GM06990 (cell line): ENCODE results near the gene MYO18A.
A peak's percentile ranks its signal among the peaks of the same experiment; 100 is the strongest.

Source experiments
- DNase-seq: peaks from one replicate; pipeline ENCODE4 v3.0.0-alpha.2; 2011; ENCODE audit not compliant: insufficient read length; ENCODE audit errors: extremely low read depth
- H3K27me3 ChIP-seq: replicated peaks from 2 replicates; pipeline ENCODE4 v1.6.0; 2011; ENCODE audit warnings: low read length; ENCODE audit not compliant: control insufficient read depth, insufficient read depth
- H3K36me3 ChIP-seq: 2 replicates; pipeline ENCODE4 v1.5.1; 2011; ENCODE audit warnings: low read length; ENCODE audit not compliant: control insufficient read depth, insufficient read depth
- H3K4me3 ChIP-seq: replicated peaks from 2 replicates; pipeline ENCODE4 v1.5.1; 2011; ENCODE audit warnings: low read depth, mild to moderate bottlenecking, control low read depth, low read length
- CTCF ChIP-seq: IDR thresholded peaks from 2 replicates; pipeline ENCODE4 v1.5.1; 2011; ENCODE audit warnings: low read length, control low read depth, mild to moderate bottlenecking, inconsistent platforms; ENCODE audit not compliant: insufficient read depth, poor library complexity, severe bottlenecking

MYO18A gene

GRCh38 chr17:29125651-29126050 lies 54.5 kb downstream of the MYO18A start:
- H3K27me3 ChIP-seq: no peaks in the 10 kb centered on the region
- no peak for TF ChIP-seq CTCF
- peaks cover 26% of the 10 kb centered on the region for H3K36me3 ChIP-seq
- no peak for DNase-seq
- no peak overlapping the region for H3K4me3 ChIP-seq

DNA sequence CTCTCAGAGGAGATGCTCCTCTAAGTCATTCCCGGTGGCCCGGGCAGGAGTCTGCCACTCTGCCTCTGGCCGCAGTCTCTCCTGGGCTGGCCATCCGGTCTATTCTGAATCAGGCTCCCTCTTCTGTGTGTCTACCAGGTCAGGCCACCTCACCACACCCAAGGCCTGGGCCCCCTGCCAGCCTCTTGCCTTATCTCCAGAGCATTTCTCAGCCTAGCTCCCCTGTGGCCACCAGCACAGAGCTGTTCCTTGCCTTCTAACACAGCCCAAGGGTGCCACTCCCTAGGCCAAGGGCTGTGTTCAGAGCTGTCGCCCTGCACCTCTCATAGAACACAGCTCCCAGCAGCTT lies 55.3 kb downstream of the MYO18A start:
- no peak for TF ChIP-seq CTCF

DNA sequence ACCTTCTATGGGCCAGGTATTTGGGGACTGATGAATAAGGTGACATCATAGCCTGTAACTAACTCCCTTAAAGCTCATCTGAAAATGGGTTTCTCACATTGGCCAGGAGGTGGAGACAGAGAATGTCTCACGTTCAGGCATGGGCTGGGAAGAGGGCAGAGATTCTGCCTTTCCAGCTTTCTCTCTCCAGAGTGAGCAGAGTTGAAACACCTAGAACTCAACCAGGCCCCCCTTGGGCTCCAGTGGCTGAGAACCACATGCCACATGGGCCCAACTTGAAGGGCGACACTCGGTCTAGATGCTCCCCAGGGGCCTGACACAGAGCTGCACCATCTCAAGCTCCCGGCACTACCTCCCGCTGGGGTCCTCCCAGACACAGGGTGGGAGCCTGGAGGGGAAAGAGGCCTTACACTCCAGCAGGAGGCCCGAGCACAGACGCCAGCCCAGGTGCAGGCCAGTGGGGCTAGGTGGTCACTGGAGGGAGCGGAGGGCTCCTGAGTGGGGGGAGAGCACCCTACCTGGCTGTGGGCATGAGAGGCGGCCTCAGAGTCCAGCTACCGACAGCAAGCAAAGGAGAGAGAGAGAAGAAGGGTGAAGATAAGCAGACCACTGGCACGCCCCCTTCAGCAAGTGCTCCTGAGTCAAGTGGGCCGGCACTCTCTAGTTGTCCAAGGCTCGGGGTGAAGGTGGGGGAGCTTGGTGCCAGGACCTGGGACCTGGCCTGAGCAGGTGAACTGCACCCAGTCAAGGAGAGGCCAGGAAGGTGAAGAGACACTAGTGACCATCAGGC lies 55.9 kb downstream of the MYO18A start:
- Histone ChIP-seq H3K27me3 (no peaks in the 10 kb centered on the region), H3K4me3 (no peak overlapping the region), H3K36me3 (peaks cover 30% of the 10 kb centered on the region)
- DNase-seq: no peak
- peak; percentile 65 for TF ChIP-seq CTCF

More for the DNA sequence above, 55.3 kb downstream of the MYO18A start:
- Histone ChIP-seq H3K36me3 (peaks cover 30% of the 10 kb centered on the region), H3K27me3 (no peaks in the 10 kb centered on the region), H3K4me3 (no peak overlapping the region)
- DNase-seq: no peak

DNA sequence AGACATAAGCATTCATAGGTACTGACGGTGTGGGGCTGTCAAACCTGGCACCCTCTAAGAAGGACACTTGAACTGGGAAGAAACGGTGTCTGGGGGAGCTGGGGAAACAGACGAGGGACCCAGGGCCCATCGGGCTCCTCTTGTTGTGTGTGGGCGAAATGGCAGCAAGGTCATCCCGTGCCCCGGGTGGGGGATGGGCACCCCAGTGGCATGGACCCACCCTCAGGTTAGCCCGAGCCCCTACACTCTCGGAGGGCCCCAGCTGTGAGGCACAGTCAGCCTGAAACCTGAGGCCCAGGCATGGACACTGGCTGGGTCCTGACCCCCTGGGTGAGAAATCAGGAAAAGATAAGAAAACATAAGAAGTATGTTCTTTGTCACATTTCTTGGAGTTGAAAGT lies 57.1 kb downstream of the MYO18A start:
- Histone ChIP-seq H3K4me3 (no peak overlapping the region), H3K36me3 (peaks cover 33% of the 10 kb centered on the region), H3K27me3 (no peaks in the 10 kb centered on the region)
- TF ChIP-seq CTCF: no peak
- DNase-seq: no peak

GRCh38 chr17:29121442-29121841 lies 58.8 kb downstream of the MYO18A start:
- no peak for DNase-seq
- Histone ChIP-seq H3K36me3 (peaks cover 29% of the 10 kb centered on the region), H3K4me3 (no peak overlapping the region), H3K27me3 (no peaks in the 10 kb centered on the region)
- no peak for TF ChIP-seq CTCF

DNA sequence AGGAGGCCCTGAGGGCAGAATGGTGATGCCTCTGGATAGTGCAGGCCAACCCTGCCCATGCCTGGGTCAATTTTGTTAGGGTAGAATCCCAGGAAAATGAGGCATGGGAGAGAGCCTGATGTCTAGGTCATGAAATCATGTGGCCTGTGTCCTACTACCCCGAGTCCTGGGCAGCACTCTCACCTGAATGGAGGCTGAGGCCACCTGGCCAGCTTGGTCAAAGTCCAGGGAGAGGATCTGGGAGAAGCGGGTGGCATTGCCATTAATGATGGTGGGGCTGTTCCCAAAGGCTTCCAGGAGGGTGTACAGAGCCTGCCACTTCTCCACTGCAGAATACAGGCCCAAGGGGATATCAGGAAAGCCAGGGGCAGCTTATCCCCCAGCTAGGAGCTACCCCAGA lies 59.8 kb downstream of the MYO18A start:
- peaks cover 34% of the 10 kb centered on the region for H3K36me3 ChIP-seq
- TF ChIP-seq CTCF: no peak
- H3K4me3 ChIP-seq: no peak overlapping the region
- no peak for DNase-seq
- no peaks in the 10 kb centered on the region for H3K27me3 ChIP-seq
